Fibroblast of mammary gland (primary cell): ENCODE measurements around the gene PHF20.
"Not testable (repeated sequence)": the region's sequence is repeated elsewhere in the genome, so short reads cannot be mapped to it uniquely, and the experiment has no call there.

Source experiments
- DNase-seq: peaks from one replicate; pipeline ENCODE4 v3.0.0-alpha.2; 2010; ENCODE audit warnings: low read depth
- H3K4me3 ChIP-seq: 2 replicates; pipeline ENCODE4 v1.5.1; 2011; ENCODE audit warnings: low read depth, mild to moderate bottlenecking, low read length, moderate library complexity; ENCODE audit not compliant: control insufficient read depth
- TF ChIP-seq, protein P1 (sequence below): conservative IDR thresholded peaks from 2 replicates; pipeline ENCODE4 v1.5.1; 2011; ENCODE audit warnings: low read depth, low read length, inconsistent platforms; ENCODE audit not compliant: control insufficient read depth, insufficient read depth

Gene PHF20

GRCh38 chr20:35886537-35886936, 114.7 kb downstream of the PHF20 start:
- DNase-seq = no peak
- no peak overlapping the region for H3K4me3 ChIP-seq
- TF ChIP-seq, protein P1, sequence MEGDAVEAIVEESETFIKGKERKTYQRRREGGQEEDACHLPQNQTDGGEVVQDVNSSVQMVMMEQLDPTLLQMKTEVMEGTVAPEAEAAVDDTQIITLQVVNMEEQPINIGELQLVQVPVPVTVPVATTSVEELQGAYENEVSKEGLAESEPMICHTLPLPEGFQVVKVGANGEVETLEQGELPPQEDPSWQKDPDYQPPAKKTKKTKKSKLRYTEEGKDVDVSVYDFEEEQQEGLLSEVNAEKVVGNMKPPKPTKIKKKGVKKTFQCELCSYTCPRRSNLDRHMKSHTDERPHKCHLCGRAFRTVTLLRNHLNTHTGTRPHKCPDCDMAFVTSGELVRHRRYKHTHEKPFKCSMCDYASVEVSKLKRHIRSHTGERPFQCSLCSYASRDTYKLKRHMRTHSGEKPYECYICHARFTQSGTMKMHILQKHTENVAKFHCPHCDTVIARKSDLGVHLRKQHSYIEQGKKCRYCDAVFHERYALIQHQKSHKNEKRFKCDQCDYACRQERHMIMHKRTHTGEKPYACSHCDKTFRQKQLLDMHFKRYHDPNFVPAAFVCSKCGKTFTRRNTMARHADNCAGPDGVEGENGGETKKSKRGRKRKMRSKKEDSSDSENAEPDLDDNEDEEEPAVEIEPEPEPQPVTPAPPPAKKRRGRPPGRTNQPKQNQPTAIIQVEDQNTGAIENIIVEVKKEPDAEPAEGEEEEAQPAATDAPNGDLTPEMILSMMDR = no peak

GRCh38 chr20:35887393-35888064, 115.7 kb downstream of the PHF20 start:
- DNase-seq = no peak
- TF ChIP-seq, protein P1 = no peak
- H3K4me3 ChIP-seq = no peak overlapping the region

- DNase-seq = peak; percentile 62
- TF ChIP-seq, protein P1 = no peak
- no peak overlapping the region for H3K4me3 ChIP-seq
These were observed 116.8 kb downstream of the PHF20 start for GRCh38 chr20:35888657-35889056.

GRCh38 chr20:35891375-35891774, 119.6 kb downstream of the PHF20 start:
- TF ChIP-seq, protein P1 = no peak
- DNase-seq = peak; percentile 77
- no peak overlapping the region for H3K4me3 ChIP-seq

DNA sequence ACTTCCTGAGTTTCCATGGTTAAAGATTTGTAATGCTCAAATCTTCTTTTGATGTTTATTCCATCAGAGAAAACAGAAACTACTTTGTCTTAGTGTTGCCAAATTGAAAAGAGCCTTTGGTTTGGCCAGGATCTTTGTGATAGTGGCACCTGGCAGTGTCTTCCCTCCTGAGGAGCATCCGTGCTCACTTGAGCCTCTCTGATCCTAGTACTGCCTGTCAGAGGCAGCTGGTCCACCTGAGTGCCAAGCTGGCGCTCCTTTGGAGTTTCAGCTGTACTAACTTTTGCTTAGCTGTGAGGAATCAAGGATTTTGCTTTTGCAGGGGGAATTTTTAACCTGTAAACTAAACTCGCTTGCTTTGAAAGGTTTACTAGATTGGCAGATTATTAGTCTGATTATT, 121.1 kb downstream of the PHF20 start:
- TF ChIP-seq, protein P1 = no peak
- no peak overlapping the region for H3K4me3 ChIP-seq
- no peak for DNase-seq

GRCh38 chr20:35893942-35894341, 122.1 kb downstream of the PHF20 start:
- DNase-seq = no peak
- no peak overlapping the region for H3K4me3 ChIP-seq
- TF ChIP-seq, protein P1 = no peak

DNA sequence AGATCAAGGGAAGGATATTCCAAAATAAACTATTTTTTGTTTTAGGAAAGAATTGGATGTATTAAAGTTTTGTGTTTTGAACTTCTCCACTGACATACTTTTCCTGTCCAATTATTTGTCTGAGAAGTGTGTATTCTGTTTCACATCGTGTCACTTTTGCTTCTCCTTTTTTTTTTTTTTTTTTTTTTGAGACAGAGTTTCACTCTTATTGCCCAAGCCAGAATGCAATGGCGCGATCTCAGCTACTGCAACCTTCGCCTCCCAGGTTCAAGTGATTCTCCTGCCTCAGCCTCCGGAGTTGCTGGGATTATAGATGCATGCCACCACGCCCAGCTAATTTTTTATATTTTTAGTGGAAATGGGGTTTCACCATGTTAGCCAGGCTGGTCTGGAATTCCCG, 123.7 kb downstream of the PHF20 start:
- DNase-seq, H3K4me3 ChIP-seq: not testable (repeated sequence)
